Fibroblast of upper back skin (primary cell): ENCODE data around the gene CYP19A1.
A peak's percentile ranks its signal among the peaks of the same experiment; 100 is the strongest.

Experiments used
- DNase-seq: peaks from one replicate; pipeline ENCODE4 v3.0.0-alpha.2; 2013

CYP19A1 gene

DNA sequence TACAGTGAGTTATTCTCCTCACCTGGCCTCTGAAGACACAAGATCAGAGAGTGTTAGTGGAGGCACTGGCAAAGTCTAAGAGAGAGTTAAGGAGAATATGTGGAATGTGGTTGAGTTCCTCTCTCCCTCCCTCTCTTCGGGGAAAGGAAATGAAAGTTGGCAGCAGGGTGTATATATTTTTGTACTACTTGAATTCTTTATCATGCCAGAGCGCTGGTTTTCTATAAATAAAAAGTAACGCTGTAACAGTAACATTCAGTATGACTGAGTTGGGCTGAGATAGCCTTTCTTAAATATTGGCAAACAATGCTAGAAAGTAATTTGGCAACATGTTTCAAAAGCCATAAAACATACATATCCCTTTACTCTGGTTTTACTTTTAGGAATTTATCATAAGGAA is 166.2 kb downstream of the CYP19A1 start:
- DNase-seq: peak; percentile 68

DNA sequence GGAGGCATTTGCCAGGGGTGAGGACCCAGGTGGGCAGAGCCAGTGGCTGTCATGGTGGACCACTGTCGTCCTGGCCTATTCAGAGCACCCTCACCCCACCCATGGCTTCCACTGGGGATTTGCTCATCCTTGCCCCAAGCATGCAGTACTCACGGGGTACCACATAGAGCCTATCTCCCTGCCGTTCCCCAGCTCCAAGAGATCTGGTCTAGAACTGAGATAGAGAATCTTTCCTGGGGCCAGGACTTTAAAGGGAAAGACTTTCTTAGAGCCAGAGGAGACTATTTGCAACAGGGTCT is 166.8 kb downstream of the CYP19A1 start:
- no peak for DNase-seq

DNA sequence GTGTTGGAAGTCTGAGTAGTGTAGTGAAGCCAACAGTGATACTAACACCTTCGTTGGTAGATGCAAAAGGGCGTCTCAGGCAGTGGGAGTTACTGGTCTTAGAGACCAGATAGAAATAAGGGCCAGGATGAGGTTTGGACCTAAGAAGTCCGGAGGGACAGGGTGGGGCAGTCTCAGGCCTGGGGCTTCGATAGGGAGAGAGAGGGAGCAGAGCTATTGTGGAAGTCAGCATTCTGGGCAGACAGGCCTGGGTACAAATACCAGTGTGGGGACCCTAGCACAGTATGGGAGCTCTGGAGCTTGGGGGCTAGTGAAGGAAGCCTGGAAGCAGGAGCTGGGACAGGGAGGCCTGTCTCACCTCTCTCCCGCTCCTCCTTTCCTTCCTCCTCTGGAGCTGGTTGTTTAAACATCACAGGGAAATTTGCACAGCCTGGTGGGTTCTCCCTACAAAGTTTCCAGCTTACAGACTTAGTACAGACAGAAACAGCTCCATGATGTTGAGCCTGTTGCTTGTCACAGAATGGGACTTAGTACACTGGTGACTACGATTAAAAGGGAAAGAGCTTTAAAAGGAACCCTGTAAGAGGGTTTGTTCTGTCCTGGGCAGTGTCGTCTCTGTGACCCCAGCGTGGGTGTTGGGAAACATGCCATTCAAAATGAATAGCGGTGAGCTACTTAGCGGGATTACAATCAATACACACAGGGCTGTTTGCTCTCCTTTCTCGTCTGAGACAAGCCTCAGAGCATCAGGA is 167.3 kb downstream of the CYP19A1 start:
- DNase-seq: no peak

DNA sequence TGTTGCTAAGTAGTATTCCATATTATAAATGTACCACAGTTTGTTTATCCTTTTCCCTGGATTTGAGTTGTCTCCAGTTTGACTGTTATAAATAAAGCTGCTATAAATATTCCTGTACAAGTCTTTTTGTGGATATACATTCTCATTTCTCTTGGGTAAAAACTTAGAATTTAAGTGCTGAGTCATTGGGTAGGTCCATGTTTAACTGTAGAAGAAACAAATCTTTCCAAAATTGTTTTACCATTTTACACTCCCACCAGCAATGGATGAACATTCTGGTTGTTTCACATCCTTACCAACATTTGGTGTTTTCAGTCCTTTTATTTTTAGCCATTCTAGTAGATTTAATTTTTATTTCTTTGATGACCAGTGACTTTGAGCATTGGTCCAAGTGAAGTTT is 169.7 kb downstream of the CYP19A1 start:
- DNase-seq: no peak

DNA sequence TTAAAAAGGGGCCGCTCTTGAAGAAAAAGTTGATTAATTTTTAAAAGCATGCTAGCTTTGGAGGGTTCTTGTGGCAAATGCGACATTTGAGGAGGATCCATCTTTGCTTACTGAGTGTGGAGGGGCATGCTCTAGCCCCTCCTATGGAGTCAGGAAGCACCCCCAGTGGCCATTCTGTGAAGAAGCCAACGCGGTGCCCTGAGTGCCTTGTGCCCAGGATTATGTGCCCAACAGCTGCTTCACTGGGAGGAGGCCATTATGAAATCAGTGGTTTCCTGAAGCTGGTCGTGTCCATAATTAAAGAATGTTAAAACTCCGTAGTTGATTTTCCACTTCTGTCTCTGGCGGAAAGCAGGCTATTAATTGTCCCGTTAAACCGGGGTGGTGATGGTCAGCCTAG is 174.6 kb downstream of the CYP19A1 start:
- DNase-seq: no peak

DNA sequence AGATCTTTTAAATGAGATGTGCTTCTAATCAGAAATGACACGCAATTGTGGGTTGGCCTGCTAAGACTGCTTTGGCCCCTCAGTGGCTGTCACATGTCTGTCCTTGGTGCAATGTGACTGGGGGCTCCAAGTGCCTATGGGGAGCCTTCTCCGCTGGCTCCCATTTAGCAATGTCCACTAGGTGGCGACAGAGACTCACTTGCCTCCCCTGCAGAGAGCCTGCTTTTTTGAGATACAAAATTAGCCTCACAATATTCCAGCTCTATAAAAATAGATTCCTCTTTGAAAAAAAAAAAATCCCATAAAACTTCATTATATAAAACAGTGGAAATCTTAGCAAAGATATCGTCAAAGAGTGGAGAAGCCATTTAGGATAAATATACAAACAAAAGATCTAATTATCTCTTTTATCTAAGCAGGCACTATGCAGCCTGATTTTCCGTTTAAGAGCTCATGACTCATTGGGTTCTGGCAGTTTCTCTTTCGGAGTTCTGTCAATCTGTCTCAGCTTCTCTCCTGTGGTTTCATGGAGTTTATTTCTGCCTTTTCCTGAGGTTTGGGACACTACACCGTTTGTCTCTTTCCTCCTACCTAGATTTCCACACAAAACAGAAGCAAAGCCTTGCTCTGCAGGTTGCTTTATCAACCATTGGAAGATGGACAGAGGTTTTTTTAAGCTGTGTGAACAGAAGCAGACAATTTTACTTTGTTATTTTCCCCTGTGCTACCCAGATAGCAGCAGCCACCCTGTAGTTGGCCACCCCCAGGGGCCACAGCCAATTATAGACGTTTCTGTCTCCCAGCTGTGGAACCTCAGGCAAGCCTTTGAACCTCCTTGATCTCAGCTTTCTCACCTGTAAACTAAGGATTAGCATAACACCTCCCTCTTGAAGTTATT is 175.3 kb downstream of the CYP19A1 start:
- DNase-seq: peak; percentile 78

DNA sequence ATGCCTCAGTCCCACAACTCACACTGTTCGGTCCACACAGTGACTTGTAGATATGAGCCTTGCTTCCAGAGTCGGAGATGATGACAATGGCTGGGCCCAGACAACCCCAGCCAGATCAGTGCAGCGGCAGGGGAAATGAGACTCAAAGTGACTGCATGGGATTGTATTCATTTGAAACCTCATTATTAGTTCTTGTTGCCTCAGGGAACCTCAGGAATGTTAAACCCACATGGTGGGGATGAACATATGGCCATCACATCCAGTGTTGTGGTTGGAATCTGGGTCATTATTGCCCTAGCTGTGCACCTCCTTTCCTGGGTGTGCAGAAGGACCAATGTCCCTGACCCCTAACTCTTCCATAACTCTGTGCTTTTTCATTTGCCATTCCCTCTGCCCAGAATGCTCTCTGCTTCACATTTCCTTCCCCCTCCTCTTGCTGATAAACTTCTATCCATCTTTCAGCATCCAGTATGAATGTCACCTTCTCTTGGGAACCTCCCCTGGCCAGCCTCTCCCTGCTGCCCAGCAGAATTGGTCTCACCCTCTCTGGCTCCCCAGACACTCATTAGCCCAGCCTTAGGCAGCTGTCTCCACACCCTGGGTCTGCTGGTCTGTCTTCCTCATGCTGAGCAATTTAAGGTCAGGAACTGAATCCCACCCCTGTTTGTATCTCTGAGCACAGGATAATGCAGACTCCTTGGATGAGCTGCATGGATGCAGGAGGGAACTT is 176.7 kb downstream of the CYP19A1 start:
- DNase-seq: peak; percentile 53

DNA sequence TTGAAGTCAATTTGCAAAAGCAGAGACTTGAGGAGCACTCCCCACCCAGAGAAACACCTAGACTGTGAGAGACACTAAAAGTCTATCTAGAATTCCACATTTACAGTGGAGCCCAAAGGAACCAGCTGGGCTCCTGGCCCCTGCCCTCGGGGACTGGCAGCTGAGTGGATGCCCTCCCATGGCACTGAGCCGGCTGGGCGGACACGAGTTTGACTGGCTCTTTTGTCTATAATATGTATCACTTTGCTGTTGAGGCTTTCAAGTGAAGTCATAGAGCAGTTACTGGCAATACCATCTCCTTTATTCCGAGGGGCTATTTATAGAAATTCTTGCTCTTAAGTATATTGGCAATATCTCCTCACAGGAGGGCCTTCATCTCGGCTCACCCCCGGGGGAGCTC is 177.9 kb downstream of the CYP19A1 start:
- no peak for DNase-seq
